H7 (cell line): ENCODE data around the gene NOXA1. TPM values are rescaled to one million over a fixed set of nuclear protein-coding genes. Genes with fewer than 3 reads are reported as not detected.

Source experiments
- DNase-seq: peaks from one replicate; pipeline ENCODE4 v3.0.0; 2012
- H3K27me3 ChIP-seq: 2 replicates; pipeline ENCODE4 v1.6.0; 2011; ENCODE audit warnings: mild to moderate bottlenecking, low read length; ENCODE audit not compliant: control insufficient read depth, insufficient read depth
- H3K36me3 ChIP-seq: replicated peaks from 2 replicates; pipeline ENCODE4 v1.5.1; 2011; ENCODE audit warnings: low read length; ENCODE audit not compliant: control insufficient read depth, insufficient read depth
- H3K4me3 ChIP-seq: 2 replicates; pipeline ENCODE4 v1.5.1; 2011; ENCODE audit warnings: low read depth, mild to moderate bottlenecking, control low read depth, low read length, moderate library complexity; ENCODE audit not compliant: insufficient read depth
- total RNA-seq: library from RNA; depleted of rRNA; stranded (reverse); fragments of >200 nt; shearing (Covaris generic); gene quantifications from 2 replicates; pipeline ENCODE4 v1.2.3, GENCODE V29; 2014; rRNA removed

Gene NOXA1
- total RNA-seq, 1 experiment from 2014 or later, result 1.0 TPM

DNA sequence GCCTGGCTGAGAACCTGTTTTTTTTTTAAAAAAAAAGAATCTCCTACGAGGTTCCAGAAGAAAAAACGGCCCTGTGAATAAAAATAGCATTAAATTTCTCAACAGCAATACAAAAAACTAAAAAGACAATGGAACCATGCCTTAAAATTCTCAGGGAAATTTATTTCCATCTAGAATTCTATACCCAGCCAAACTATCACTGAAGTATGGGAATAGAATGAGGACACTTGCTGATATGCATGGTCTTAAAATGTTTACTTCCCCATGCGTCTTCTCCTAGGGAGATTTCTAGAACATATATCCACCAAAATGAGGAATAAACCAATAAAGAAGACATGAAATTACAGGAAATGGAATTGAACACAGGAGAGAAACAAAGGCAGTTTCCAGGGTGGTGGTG is 52.5 kb downstream of the NOXA1 start:
- DNase-seq, result no peak
- no peaks in the 10 kb centered on the region for H3K27me3 ChIP-seq
- H3K36me3 ChIP-seq, result no peaks in the 10 kb centered on the region
- no peak overlapping the region for H3K4me3 ChIP-seq

- Histone ChIP-seq H3K4me3 (no peak overlapping the region), H3K27me3 (no peaks in the 10 kb centered on the region), H3K36me3 (no peaks in the 10 kb centered on the region)
- no peak for DNase-seq
Measured at GRCh38 chr9:137476856-137477255, 53.7 kb downstream of the NOXA1 start.

DNA sequence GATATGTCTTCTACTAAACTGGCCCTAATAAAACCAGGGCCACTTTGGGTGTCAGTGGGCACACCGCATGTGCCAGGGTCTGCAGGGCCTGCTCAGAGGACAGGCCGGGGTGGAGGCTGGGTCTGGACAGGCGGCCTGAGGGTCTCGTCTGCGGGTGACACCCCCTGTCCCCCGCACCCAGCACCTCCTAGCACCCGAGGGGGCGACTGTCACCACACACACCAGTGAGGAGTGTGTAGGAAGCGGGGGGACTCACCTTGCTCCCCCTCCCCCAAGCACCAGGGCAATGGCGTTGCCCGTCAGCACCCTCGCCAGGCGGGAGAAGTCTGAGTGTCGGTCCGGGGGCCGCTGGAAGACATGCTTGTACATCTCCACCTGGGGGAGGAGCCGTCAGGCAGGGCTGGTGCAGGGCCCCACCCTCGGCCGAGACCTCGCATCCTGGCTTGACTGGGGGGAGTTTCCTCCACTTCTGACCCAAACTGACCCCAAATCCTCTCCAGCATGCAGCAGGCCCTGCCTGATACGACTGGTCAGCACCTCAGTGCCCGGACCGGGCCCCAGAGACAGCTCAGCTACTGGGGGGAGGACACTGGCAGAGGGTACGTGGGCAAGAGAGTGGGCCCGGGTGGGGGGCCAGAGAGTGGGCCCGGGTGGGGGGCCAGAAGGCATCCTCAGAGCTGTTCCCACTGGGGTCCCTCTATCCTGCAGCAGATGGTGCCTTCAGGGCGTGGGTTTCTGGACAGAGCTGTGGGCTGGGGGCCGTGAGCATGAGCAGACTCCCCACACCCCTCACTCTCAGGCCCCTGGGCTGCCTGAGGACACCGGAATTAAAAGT is 54.8 kb downstream of the NOXA1 start:
- Histone ChIP-seq H3K4me3 (no peak overlapping the region), H3K27me3 (no peaks in the 10 kb centered on the region), H3K36me3 (no peaks in the 10 kb centered on the region)
- no peak for DNase-seq

GRCh38 chr9:137478613-137478961 is 55.4 kb downstream of the NOXA1 start:
- no peak for DNase-seq
- no peaks in the 10 kb centered on the region for H3K36me3 ChIP-seq
- no peak overlapping the region for H3K4me3 ChIP-seq
- no peaks in the 10 kb centered on the region for H3K27me3 ChIP-seq

GRCh38 chr9:137478962-137479861 is 56.0 kb downstream of the NOXA1 start:
- Histone ChIP-seq H3K36me3 (no peaks in the 10 kb centered on the region), H3K27me3 (no peaks in the 10 kb centered on the region), H3K4me3 (no peak overlapping the region)
- no peak for DNase-seq

DNA sequence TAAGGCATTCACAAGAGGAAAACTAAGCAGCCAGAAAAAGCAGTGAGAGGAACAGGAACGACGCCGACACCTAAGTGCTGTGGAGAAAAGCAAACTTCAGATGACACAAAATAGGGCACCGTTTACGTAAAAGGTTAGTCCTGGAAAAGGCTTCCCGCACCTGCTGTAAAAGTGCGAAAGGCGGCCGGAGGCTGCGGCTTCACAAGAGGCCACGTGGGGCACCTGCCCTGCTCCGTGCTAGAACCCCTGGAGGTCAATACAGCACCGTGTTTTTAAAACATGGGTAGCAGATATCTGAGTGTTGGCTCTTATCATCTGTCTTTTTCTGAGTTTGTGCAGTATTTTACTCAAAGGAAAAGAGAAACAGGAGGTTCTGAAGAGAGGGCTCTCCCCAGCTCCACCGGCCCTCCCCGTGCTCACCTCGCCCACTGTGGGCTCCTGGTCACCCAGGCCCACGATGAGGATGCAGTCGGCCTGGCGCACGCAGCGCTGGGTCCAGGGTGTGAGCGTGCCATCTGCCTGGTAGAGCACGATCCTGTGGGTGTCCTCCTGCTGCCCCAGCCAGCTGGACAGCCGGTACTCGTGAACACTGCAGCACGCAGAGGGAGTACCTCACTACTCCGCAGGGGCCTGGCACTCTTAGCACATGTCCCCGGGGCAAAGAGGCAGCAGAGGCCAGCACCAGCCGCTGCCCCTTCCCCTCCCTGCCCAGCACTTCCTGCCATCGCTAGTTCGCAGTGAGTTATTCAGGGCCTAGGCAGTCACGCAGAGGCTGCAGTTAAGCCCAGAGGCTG is 56.9 kb downstream of the NOXA1 start:
- Histone ChIP-seq H3K27me3 (no peaks in the 10 kb centered on the region), H3K4me3 (no peak overlapping the region), H3K36me3 (no peaks in the 10 kb centered on the region)
- no peak for DNase-seq

- Histone ChIP-seq H3K4me3 (no peak overlapping the region), H3K27me3 (no peaks in the 10 kb centered on the region), H3K36me3 (no peaks in the 10 kb centered on the region)
- peak; percentile 47 for DNase-seq
Measured at GRCh38 chr9:137480686-137481683, 57.8 kb downstream of the NOXA1 start.

- peak; percentile 34 for DNase-seq
- Histone ChIP-seq H3K36me3 (no peaks in the 10 kb centered on the region), H3K4me3 (no peak overlapping the region), H3K27me3 (no peaks in the 10 kb centered on the region)
Measured at GRCh38 chr9:137482094-137482781, 59.0 kb downstream of the NOXA1 start.

Other genes starting within 250 kb of the NOXA1 start
- gene ANAPC2, start 234.8 kb upstream of the NOXA1 start, total RNA-seq, result 26.2 and 37.0 TPM in 2 replicates
- gene SSNA1, start 234.7 kb upstream of the NOXA1 start, total RNA-seq, result 109 and 143 TPM in 2 replicates
- gene TPRN, start 222.7 kb upstream of the NOXA1 start, total RNA-seq, result 19.3 and 23.3 TPM in 2 replicates
- gene TMEM203, start 217.7 kb upstream of the NOXA1 start, total RNA-seq, result 59.1 and 62.3 TPM in 2 replicates
- 22.2 and 22.7 TPM in 2 replicates for gene NDOR1, start 217.7 kb upstream of the NOXA1 start, total RNA-seq
- gene RNF208, start 201.2 kb upstream of the NOXA1 start, total RNA-seq, result 1.0 TPM in 2 replicates
- 0.83 and 2.9 TPM in 2 replicates for gene CYSRT1, start 198.2 kb upstream of the NOXA1 start, total RNA-seq
- gene RNF224, start 195.9 kb upstream of the NOXA1 start, total RNA-seq, result not detected in 2 replicates
- gene SLC34A3, start 192.5 kb upstream of the NOXA1 start, total RNA-seq, result 0.03 TPM in 1 of 2 replicates, not detected in the other
- 238 and 257 TPM in 2 replicates for gene TUBB4B, start 182.1 kb upstream of the NOXA1 start, total RNA-seq
- not detected in 2 replicates for gene STPG3, start 172.1 kb upstream of the NOXA1 start, total RNA-seq
- 112 and 121 TPM in 2 replicates for gene NELFB, start 168.1 kb upstream of the NOXA1 start, total RNA-seq
- gene TOR4A, start 145.7 kb upstream of the NOXA1 start, total RNA-seq, result 21.3 and 23.2 TPM in 2 replicates
- gene NRARP, start 121.1 kb upstream of the NOXA1 start, total RNA-seq, result 27.7 and 34.8 TPM in 2 replicates
- 7.0 and 15.7 TPM in 2 replicates for gene EXD3, start 231 bp upstream of the NOXA1 start, total RNA-seq
- gene ENTPD8, start 18.0 kb downstream of the NOXA1 start, total RNA-seq, result 0.55 and 0.76 TPM in 2 replicates
- 37.9 and 39.0 TPM in 2 replicates for gene NSMF, start 35.9 kb downstream of the NOXA1 start, total RNA-seq
- 0.07 and 0.14 TPM in 2 replicates for gene PNPLA7, start 127.0 kb downstream of the NOXA1 start, total RNA-seq
- gene MRPL41, start 128.5 kb downstream of the NOXA1 start, total RNA-seq, result 74.5 and 78.8 TPM in 2 replicates
- 41.8 and 49.1 TPM in 2 replicates for gene DPH7, start 155.5 kb downstream of the NOXA1 start, total RNA-seq
- 66.3 and 92.1 TPM in 2 replicates for gene ZMYND19, start 167.1 kb downstream of the NOXA1 start, total RNA-seq
- 30.3 and 38.2 TPM in 2 replicates for gene ARRDC1, start 182.3 kb downstream of the NOXA1 start, total RNA-seq
- gene EHMT1, start 195.6 kb downstream of the NOXA1 start, total RNA-seq, result 89.6 and 97.1 TPM in 2 replicates